NCI-H2227 (cell line): ENCODE results near the gene ARHGEF2.
"Not testable (repeated sequence)": the region's sequence is repeated elsewhere in the genome, so short reads cannot be mapped to it uniquely, and the experiment has no call there.

Source experiments
- DNase-seq: peaks from one replicate; lab custom pipeline; 2025; ENCODE audit not compliant: unreplicated experiment; lab: John Stamatoyannopoulos, UW

Gene ARHGEF2

DNA sequence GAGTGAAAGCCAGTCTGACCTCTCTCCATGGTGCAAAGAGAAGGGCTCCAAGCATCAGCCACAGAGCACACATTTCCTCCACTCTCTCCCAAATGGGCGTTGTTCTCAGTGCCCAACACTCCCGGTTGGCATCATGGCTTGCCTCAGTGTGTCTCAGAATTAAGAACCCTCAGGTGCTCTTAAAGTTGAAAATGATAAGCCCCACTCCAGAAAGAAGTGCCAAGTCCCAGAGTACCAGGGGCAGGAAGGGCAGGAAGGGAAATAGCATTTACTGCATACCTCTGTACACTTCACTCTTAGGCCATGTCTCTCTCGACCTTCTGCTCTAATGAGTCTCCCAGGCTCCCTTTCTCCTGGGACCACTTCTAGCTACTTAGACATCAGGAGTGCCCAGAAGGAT lies 15.2 kb upstream of the ARHGEF2 start:
- DNase-seq: no peak

DNA sequence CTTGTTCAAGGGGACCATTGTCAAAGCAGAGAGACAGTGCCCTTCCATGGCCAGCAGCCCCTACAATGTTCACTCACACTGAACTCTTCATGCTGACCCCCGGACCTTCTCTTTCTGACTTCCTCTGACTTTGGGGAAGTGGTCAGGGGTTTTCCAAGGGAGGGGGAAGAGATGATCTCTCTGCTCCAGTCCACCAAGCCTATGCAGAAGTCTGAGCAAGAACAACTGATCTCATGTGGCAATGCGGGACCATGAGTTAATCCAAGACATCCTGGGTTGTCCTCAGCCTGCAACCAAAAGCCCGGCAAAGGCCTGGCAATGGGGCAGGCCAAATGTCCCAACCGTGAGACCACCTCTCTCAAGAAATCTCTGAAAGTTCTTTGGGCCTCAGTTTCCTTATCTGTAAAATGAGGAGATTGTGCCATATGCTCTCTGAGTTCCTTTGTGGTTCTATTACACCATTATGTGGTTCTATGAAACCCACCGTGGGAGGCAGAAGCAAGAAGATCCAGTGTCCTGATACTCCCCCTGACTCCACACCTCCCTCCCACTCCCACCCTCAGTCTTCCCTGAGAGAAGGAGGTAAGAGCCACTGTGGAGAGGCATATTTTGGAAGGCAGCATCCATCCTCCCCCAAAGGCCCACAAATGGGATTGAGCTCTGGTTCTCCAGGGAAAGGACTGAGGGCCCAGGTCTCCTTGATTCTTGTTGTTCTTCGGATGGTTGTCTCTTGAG lies 11.8 kb upstream of the ARHGEF2 start:
- DNase-seq: no peak

DNA sequence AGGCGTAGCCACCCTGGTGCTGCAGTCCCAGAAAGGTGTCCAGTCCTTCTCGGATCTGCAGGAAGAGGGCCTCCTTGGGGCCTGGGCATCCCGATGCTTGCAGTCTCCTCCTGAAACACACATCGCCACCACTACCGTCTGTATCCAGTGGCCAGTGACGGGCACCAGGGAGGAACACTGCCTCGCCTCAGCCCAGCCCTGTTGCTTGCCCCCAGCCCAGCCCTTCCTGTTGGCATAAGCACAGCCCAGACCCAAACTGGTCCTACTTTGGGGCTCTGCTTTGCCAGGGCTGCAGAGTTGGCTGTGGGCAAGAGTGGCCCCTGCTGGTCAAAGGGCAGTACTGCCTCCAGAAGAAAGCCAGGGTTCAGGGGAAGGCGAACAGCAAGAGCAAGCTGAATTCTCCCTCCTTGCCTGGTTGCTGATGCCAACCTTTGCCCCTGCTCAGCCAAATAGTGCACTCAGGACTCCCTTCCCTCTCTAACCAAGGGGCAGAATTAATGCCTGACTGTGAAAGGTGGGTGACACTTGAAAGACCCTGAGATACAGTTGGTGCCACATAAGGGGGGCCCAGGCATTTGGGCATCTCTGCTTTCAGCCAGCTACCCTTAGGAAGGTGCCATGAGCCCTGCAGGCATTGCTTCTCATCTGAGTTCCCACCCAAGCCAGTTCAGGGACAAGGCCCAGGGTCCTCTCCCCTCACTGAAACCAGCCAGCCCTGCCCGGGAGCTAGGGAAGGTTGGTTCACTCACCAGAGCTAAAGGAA lies 11.1 kb upstream of the ARHGEF2 start:
- DNase-seq: peak; percentile 82

DNA sequence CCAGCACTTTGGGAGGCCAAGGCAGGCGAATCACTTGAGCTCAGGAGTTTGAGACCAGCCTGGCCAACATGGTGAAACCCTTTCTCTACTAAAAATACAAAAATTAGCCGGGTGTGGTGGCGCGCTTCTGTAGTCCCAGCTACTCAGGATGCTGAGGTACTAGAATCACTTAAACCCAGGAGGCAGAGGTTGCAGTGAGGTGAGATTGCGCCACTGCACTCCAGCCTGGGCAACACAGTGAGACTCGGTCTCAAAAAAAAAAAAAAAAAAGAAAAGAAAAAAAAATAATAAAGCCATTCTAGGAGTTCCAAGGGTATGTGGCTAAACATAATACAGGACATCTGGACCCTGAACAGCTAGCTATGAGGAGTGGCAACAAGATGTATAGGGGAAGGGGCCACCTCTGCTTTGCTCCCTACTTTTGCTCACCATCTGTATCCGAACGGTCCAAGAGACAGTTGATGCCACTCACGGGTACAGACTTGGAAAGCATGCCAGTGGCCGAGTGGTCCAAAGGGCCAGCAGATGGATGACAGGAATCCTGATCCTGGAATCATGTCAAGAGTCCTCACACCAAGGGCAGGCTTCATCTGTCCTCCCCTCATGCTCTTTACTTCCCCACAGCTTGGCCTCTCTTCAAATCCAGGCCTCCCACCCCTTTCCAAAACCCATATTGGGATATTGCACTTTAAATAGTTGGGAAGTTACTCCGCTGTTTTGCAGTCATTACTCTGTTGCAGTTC lies 6.7 kb upstream of the ARHGEF2 start:
- DNase-seq: not testable (repeated sequence)

DNA sequence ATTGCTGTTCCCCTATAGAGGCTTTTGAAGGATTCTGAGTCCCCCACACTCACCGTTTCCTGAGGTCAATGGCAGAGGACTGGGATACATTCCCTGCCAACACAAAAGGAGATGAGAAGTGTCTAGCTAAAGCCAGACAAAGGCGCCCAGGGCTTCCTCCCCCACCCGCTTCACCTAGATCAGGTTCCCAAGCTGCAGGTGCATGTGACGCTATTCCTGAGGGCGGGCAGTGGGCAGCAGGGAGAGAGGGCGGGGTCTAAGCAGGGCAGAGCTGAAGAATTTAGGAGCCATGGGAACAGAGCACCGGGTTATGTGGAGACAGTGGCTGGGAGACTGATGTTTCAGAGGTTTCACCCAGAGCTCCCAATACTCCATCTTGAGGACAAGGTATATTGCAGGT lies 6.0 kb upstream of the ARHGEF2 start:
- DNase-seq: no peak

DNA sequence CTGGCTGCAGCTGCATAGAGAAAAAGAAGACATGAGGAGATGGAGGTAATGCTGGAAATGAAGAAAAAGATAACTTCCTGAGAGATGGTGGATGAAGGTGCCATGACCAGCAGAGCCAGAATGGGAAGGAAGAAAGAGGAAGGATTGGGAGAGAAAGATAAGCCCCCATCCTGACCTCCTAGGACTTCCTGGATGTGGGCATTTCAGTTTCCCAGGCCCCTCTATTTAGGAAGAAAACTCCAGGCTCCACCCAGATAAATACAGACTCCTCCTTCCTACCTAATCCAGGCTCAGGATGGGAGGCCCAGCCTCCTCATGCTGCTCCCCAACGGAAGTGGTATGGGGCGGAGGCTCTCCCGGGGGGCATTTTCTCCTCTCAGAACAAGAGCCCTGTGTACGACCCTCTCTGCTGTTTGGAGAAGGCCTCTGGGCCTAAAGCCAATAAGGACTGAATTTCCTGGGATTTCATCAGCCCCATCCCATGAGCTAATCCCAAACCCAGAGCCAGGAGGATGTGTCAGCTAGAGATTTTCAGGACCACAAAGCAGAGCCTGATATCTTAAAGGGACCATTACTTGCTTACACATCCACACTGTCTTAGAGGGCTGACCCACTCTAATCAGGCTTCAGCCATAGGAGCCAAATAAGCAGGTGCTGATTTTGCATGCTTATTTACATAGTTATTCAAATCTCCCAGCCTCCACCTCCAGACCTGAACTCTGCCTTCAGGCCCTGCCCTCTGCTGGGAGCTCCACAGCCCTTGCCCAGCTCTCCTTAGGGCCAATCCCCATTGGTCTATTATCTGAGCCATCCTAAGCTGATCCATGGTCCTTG lies 5.1 kb upstream of the ARHGEF2 start:
- no peak for DNase-seq

DNA sequence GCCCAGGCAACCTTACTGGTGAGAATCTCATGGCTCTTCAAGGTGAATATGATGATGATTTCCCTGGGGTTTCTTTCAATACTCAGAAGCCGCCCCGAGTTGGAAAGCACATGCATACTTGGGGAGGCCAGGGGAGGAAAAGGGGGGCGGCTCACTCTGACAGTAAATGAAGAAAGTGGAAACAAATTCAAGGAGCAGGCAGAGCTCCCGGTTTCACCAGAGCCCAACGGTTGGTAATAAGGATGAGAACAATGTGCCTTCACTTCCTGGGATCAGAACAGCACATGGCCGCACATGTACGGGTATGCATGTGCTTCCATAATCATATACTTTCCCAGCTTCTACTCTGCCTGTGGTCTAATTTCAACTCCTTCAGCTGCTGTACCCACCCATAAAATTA lies 3.8 kb upstream of the ARHGEF2 start:
- DNase-seq: no peak

DNA sequence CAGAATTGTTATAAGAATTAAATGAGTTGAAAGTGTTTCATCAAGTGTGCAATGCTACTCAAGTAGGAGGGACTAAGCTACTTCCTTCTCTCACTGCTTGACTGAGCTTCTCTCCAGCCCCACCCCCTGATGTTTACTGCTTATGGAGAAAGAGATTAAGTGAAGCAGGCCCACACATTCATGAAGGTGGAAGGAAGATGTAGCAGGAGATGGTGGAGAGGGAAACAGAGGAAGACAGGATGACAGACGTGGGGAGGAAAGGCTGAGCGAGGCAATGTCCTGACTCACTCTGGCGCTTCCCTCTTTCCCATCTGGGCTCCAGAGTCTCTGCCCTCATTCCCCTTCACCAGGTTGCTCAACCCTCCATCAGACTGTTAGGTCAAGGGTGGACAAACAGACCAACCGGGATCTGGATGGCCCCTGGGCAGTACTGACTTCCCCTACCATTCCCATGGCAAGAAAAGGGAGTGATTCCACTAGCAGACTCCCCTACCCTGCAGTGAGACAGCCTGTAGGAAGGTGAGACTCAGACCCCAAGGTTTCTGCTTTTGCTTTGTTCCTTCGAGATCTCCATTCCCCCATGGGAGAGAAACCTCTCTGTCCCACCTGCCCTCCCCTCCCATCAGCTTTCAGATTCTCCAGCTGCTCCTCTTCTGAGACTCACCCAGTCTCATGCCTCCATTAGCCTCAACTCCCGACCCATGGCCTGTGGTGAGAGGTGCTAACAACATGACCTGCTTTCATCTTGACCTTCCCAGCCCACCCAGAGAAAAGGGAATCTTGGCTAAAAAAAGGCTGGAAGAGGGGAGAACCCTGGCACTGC lies 3.1 kb upstream of the ARHGEF2 start:
- no peak for DNase-seq

DNA sequence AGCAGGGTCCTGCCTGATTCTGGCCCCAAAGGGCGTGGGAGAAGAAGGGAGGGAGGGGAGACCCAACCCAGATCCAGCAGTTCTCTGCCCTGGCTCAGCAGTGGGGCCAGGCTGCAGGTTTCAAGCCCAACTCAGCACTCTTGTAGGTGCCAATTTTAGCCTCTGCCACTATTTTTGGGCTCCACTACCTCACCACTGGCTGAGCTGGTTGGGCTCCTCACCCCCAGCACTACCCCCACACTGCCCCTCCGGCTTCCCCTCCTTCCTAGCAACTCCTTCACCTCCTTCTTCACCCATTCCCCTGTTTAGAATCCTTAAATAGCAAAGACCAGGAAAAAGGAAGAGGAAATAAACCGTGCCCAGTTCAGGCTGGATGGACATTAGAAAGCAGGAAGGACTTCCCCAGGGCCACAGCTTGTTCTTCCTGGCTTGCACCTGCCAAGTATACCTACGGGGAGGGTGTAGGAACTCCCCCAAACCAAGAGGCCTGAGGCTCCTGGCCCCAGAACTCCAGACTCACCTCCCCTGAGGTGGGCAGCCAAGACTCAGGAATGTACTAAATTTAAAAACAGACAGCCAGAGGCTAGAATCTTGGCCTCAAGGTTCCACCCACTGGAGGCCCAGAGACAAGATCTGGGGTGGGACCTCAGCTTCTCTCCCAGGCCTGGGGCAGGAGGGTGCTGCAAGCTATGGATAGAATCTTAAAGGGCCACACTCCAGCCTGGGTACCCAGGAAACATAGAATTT lies 1.4 kb upstream of the ARHGEF2 start:
- DNase-seq: no peak

DNA sequence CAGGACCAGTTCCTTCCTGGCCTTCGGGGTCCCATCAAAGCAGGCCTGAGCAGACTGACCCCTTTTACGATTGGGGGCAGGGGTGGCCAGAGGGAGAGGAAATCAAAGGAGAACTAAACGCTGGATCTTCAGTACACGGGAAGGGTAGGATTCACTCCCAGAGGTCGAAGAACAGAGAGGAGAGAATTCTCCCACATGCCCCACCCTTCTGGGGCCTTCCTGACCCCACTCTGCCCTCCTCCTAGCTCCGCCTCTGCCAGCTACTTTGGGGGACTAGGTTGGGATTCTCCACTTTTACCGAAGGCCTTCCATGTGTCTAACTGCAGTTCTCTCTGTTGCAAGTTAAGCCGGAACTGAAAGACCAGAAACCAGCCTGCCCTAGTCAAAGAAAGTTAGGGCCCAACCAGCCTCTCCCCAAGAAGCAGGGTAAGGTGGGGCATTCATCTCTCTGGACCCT lies 654 bp upstream of the ARHGEF2 start:
- no peak for DNase-seq

DNA sequence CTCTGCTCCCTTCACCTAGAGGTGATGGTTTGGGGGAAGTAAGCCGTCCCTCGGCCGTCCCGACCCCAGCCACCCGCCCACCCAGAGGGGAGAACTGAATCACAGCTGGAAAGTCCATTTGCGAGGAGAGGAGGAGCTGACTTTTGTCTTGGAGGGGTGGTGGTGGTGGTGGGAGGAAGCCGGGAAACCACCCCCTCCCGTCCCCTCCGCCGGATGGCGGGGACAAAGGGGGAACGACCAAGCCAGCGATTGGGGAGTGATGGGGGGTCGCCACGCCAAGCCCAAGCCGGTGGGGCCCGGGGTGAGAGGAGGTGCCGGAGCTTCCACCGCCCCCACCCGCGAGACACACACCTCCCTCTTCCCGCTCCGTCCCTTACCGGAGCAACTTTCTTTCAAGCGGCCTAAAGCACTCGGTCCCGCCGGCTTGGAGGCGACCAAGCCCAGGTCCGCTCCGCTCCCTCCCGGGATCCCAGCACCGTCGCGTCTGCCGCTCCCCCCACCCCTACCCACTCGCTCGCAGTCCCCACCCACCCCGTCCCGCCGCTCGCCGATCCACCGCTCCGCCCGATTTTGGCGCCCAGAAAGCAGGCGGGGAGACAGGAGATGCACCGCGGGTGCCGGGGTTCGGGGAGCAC lies 540 bp downstream of the ARHGEF2 start:
- DNase-seq: peak; percentile 52

DNA sequence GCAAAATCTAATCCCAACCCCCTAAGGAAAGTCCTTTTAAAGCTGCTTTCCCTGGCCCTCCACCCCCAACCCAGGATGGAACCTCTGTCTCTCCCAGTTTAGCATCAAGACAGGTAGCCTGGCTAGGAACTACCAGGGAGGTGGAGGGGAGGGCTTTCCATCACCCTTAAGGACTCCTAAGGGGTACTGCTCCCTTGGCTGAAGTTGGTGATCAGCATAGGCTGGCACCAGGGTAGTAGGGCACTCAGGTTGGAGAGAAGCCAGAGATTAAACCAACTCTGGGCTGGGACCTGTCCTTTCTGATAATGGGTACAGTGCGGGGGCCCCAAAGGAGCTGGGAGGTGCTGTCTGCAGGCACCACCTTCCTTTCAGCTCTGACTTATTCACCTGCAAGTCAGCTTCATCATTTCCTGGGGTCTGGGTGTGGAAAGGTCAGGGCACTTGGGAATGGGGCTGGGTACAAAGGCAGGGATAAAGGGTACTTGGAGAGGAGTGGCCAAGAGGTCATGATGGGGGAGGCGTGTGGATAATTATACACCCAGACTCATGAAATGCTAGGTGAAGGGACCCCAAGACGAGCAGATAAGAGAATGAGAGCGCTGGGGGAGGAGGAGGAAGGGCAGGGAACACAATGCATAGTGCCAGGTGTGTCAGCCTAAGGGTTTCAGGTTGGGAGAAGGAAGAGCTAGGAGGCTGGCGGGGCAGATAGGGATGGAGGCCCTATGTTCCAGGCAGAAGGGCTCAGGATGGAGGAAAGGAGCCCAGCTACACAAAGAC lies 1.2 kb downstream of the ARHGEF2 start:
- DNase-seq: no peak

DNA sequence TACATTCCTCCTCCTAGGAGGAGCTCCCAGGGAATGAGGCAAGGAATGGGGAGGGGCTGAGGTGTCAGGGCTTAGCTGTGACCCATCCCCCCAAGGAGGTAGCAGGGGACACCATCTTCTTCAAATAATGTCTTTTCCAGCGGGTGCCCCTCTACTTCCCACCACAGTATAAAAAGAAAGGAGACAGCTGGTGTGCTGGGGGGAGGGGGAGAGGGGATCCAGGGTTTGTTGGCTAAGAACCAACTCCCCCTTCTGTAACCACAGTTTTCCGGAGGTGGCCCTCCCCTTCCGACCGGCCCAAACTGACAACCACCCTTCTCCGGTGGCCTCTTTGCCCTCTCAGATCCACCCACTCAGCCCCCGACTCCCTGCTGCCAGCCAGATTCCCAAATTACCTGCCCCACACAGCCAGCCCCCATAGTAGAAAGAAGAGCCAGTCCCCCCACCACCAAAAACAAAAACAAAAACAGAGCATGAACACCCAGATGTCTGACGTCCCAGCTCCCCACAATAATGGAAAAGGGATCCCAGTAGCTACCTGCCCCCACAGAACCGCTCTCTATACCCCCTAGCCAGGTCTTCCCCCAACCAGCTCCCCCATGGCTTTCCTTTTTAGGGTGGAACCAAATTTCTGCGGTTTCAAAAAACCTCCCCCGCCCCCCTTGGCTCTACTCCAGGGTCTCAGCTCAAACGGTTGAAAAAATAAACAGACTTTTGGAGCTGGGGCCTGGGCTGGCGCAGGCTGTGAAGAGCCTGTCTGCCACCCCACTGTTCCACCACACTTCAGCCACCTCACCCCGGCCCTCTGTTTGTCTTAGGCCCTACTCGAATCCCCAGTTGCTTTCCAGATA lies 2.1 kb downstream of the ARHGEF2 start:
- peak; percentile 62 for DNase-seq

DNA sequence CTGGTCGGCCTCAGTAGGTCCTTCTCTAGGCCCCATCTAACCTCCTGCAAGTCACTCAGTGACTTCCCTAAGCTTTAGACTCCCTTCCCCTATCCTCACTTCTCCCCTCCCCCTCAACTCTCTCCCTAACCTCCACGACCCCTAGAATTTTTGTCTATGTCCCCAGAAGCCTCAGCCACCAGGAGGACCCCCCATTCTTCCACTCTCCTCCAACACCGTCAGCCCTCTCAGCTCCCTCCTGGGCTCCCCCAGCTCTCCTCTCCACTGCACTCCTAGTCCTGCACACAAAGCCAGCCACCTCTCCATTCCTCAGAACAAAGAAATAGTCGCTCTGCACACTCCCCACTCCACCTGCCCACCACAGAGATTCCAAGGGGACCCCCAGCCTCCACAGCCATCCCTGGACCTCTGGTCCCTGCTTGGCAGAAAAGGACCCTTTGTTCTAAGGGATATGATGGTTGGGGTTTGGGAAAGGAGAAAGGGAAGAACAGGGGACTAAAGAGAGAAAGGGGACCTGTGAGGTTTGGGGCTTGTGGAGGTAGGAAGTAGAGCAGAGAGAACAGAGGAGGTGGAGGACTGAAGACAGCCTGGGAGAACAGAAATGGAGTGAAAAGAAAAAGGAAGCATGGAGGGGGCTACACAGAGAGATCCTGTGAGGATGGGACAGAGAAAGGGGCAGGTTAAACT lies 2.8 kb downstream of the ARHGEF2 start:
- DNase-seq: no peak

DNA sequence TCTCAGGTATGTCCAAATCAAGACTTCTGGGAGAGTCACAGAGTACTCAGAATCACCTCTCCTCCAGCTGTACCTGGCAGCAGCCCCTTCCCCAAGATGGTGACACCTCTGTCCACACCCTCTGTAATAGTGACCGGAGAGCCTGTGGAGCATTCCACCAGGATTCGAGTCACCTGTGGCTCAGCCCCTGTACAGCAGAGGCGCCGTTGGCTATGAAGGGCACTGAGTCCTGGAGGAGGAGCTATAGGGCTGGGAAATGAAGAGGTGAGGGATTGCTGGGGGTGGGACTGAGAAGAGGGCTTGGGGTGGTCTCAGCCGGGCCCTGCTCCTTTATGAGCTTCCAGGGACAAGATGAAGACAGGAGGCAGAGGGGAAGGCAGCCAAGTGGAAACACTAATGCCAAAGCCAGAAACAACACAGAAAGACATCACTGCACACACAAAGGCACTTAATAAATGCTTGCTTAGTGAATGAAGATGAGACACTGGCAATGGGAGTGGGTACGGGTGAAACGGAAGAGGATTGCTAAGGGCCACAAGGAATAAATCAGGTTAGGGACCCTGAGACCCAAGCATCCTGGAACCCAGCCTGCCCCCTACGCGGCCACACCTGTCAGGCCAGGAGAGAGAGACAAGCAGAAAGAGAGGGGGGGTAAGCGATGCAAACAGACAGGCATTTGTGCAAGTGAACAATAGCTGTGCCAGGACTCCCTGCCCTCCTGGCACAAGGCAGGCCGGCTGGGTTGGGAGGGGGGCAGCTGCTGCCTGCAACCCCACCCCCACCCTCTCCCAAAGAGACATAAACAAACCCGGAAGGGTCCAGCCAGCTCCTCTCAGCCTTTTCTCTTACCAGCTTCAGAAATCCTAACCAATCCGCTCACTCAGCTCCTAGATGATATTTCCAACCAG lies 3.9 kb downstream of the ARHGEF2 start:
- no peak for DNase-seq

DNA sequence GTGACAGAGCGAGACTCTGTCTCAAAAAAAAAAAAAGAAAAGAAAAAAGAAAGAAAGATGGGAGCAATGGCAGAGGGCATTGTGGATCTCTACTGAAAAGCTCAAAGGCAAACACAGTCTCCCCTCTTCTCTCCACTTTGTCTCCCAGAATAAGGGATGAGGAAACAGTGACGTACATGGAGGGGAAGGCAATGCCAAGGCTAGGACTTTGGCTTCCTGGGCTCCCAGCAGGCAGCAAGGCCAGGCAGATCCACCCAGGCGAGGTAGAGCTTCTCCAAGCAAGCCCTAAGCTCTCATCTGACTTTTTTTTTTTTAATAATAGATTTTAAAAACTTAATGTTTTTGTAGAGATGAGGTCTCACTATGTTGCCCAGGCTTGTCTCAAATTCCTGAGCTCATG lies 4.6 kb downstream of the ARHGEF2 start:
- no peak for DNase-seq
